ENCODE results near the gene NDFIP2.

The NDFIP2 gene

DNA sequence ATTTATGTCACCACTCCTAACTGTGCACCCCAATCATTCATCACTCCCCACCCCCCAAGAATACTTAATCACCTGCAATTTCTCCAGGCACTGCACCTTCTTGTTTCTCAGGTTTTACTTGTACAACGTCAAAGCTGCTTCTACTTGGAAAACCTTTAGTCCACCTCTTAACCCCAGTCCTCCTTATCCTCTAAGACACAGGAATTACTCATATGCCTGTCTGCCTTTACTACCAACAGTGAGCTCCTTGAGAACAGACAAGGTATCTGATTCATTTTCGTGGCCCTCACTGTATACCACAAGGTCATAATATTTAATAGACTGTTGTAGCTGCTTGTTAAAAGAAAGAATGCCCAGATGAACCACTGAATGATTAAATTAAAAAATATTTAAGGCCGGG is 21.0 kb upstream of the NDFIP2 start:
- no peak for DNase-seq (ENCODE audit: low spot score)

DNA sequence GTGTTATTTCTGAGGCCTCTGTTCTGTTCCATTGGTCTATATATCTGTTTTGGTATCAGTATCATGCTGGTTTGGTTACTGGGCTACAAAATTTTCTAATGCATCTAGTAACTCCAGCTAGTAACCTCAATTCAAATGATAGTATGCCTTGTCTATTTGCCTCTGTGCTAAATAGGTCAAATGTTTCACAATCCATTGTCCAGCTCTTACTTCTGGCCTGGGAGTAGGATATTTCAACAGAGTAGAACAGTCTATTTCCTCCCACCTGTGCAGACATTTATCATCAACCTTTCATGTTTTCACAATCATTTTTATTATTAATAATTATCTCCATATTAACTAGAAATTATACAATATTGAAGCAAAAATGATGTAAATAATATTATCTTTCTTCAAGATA is 18.1 kb upstream of the NDFIP2 start:
- DNase-seq (ENCODE audit: low spot score) = no peak

DNA sequence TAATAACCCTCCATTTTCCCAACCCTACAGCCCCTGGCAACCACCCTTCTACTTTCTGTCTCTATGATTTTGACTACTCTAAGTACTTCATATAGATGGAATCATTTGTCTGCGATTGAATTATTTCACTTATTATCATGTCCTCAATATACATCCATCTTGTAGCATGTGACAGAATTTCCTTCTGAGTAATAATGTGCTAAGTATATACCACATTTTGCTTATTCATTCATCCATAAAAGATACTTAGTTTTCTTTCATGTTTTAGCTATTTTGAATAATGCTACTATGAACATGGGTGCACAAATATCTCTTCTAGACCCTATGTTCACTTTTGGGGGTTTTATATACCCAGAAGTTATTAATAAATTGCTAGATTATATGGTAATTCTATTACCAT is 17.4 kb upstream of the NDFIP2 start:
- DNase-seq (ENCODE audit: low spot score) = no peak

DNA sequence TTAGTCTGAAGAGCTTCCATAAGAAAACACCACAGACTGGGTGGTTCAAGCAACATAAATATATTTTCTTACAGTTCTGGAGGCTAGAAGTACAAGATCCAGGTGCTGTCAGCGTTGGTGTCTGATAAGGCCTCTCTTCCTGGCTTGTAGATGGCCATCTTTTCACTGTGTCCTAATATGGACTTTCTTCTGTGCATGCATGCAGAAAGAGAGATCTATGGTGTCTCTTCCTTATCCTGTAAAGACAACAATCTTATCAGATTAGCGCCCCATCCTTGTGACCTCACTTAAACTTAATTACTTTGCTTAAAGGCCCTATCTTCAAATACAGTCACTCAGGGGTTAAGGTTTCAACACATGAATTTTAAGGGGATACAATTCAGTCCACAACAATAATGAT is 14.1 kb upstream of the NDFIP2 start:
- no peak for DNase-seq (ENCODE audit: low spot score)

DNA sequence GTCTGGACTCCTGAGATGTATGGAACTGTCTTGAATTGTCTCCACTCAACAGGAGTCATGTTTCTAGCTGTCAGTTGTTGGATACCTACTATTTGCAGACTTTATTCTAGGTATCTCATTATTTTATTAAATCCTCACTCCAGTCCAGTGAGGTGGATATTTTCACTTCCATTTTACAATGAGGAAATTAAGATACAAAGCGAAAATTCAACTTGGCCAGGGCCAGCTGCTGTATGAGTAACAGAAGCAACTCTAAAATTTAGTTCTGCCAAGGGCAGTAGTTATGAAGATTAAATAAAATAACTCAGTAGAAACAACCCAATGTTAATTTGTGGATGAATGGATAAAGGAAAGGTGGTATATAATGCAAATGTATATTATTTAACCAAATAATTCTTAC is 12.6 kb upstream of the NDFIP2 start:
- no peak for DNase-seq (ENCODE audit: low spot score)

DNA sequence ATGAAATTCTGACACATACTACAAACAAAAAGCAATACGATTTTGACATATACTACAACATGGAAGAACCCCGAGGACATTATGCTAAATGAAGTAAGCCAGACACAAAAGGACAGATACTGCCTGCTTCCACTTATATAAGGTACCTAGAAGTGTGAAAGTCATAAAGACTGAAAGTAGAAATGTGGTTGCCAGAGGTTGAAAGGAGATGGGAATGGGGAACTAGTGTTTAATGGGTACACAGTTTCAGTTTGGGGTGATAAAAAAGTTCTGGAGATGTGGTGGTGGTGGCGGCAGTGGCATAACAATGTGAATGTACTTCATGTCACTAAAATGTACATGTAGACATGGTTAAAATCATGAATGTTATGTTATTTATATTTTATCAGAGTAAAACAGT is 12.1 kb upstream of the NDFIP2 start:
- no peak for DNase-seq (ENCODE audit: low spot score)

DNA sequence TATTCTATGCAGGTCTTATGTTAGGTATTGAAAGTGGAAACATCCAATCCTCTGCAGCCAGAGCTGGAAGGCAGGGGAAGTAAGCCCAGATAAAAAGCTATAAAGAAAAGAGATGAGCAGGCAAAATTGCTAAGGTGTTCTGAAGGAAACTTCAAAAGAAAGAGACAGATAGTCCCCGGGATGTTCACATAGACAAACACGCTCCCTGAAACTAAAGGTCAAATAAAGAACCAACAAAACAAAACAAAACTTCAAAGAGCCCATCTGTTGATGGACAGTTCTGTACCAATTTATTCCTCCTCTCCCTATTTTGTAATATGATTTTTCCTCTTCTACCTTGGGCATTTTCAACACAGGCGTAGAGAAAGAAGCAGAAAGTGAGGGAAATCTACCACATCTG is 11.3 kb upstream of the NDFIP2 start:
- no peak for DNase-seq (ENCODE audit: low spot score)

DNA sequence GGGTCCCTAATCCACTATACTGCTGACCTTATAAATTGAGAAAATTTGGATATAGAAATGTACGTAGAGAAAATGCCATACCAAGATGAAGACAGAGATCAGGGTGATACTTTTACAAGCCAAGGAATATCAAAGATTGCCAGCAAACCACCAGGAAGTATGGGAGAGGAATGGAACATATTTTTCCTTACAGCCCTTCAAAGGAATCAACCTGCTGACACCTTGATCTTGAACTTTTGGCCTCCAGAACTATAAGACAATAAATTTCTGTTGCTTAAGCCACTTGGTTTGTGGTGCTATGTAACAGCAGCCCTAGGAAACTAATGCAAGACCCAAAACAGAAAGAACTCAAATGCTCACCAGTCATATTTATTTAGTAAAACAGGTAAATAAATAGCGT is 10.3 kb upstream of the NDFIP2 start:
- no peak for DNase-seq (ENCODE audit: low spot score)

DNA sequence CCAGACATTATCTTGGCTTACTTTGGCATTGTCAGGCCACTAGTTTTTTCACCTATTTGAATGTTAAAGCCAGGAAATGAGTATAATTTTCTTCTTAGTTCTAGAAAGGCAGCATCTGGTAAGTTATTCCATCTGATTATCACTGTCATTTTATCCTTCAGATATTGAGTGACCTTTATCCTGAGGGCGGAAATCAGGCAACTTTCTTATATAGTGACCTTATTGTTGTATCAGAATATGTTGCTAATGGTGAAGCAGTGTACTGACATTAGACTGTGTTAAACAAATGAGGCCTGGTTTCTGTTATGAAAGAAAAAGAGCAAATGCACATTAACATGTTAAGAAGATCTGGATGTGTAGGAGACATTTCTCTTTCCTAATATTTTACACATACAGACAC is 5.4 kb upstream of the NDFIP2 start:
- DNase-seq (ENCODE audit: low spot score) = no peak

DNA sequence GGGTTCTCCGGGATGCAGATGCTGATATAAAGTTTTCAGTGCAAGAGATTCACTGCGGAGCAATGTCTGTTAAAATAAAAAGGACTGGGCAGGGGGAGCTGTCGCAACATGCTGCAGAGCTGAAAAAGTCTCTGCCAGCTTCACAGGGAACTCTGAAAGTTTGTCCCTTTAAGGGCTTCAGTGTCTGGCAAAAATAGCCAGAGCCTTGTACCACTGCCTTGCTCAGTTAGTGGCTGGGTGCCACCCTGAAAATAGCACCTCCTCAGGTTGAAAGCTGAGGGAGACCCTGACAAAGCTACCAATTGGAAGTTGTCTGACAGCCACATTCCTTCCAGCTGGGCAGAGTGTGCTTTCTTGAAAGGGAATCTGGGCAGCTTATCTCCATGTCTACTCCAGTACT is 3.0 kb upstream of the NDFIP2 start:
- no peak for DNase-seq (ENCODE audit: low spot score)

DNA sequence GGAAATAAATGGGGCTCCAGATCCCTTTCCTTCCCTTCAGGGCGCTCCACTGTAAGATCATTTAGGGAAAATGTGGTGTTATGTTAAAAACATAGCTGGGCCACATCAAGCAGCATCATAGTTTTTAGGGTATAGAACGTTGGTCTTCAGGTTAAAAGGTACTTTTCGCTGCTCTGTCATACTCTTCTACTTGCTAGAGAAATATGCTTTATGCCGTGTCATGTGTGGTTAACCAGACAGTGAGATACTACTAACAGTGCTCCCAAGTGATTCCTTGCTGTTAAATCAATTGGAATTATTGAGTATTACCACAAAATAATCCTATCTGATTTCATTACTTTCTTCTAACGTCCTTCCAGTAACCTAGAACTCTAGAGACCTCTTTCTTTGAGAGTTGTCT is 1.1 kb upstream of the NDFIP2 start:
- DNase-seq (ENCODE audit: low spot score) = no peak

DNA sequence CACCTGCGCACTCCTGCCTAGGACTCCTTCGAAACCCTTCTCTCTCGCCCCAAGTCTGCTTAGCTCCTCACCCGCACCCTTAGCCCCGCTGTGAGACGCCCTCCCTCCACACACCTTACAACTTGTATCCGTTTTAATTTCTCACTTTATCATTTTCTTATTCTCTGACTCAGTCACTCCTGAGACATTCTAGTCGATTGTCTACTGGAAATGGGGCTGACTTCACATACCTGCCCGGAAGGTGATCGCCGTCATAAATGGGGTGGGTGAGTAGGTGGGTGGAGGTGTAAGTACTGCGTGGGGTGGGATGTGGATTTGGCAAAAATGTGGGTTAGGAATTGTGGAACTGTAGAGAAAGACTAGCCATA is 714 bp downstream of the NDFIP2 start:
- DNase-seq (ENCODE audit: low spot score) = no peak

DNA sequence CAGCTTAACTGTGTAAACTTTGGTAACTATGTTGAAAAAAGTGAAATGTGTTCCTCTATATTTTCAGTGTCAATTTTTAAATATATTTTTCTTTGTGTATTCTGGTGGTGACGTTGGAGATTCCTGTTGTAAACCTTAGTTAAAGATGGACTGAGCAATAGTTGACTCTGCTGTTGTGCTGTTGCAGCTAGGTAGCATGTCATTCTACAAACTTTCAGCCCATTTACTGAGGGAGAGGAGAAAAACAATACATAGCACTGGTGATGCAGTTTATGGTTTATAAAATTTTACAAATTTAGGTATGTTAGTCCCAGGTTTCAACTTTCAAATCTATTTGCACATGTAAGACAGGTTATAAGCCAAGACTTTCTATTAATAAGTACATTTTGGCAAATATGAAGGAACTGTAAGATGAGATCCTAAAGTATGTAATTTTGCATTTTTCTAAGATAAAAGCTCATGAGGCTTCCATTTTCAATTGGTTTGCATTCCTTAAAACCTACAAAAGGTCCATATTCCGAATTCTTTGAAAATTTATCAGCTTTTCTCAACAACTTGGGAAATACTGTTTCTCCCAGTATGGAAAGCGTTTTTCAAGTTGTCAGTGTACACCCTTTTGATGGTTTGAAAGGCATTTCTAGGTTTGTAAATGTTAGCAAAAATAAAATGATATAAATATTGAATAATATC is 1.5 kb downstream of the NDFIP2 start:
- no peak for DNase-seq (ENCODE audit: low spot score)

DNA sequence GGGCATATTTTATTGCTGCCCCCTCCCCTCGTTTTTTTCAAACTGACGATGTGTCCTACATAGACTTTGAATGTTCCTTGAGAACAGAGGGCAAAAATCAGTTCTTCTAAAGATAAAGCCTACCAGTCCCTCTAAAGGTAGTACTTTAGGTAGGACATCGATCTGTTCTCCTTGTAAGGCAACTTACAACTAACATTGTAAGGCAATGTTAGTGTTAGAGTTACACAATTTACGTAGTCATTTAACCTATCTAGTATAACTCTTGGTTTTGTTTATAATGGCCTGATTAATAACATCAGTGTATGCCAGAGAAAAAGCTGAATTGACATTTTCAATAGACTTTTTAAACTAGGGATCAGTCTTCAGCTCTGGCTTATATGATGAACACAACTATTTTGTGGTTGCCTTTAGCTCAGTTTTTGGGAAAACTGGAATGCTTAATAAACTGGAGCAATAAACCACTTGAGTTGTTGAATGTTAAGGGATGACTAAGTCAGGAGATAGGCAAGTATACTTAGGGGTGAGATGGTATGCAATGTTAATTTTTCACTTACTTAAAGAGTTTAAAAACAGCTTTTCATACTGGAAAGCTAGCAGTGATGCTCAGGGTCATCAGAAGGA is 2.2 kb downstream of the NDFIP2 start:
- DNase-seq (ENCODE audit: low spot score) = no peak

DNA sequence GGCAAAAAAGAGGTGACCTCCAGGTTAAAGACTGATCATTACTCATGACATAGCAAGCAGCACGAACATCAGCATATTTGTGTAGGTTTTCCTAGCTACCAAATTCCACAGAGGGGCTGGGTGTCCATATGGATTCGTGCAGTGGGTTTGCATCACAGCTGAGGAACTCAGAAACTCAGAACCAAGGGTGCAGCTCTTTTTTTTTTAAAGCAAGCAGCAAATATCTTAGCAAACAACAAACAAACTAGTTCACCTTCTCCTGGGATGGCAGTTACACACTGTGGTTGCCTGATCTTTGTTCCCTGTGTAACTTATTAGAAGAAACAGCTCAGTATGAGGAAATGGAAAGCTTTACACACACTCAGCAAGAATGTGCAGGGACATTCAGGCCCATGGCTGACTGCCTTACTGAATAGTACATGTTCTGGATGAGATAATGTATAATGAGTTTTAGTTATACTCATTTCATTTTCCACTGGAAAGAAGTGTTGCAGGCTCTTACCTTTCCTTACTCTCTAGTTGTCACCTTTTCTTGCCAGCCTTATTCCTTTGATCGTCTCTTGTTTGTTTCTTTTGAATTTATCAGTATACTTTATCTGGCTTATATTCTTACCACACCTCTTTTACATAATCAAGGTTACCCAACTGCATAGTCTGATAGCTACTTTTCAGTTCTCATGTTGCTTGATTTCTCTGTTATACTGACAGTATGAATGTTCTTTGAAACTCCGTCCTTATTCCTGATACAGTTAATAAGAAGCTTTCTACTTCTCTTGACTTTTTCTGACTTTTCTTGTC is 4.3 kb downstream of the NDFIP2 start:
- DNase-seq (ENCODE audit: low spot score) = no peak

DNA sequence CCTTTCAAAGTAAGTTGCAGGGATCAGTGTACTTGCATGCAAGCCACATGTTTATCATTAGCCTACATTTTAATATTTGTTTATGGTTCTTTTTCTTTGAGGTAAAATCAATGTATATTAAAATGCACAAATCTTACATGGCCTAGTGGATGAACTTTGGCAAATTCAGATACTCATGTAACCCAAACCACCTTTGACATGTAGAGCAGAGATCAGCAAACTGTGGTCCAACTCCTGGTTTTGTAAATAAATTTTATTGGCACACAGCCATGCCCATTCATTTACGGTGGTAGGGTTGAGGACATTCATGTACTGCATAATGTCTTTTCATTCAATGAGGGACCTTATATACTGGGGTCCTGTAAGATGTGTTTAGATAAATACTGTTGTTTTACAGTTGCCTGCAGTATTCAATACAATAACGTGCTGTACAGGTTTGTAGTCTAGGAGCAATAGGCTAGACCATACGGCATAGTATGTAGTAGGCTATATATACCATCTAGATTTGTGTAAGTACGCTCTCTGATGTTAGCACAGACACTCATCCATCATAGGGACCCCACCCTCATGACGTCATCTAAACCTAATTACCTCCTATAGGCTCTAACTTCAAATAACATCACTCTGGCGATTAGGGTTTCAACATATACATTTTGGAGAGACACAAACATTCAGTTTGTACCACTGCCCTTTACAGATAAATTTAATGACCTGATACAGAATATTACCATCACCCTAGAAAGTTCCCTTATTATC is 5.7 kb downstream of the NDFIP2 start:
- DNase-seq (ENCODE audit: low spot score) = no peak

DNA sequence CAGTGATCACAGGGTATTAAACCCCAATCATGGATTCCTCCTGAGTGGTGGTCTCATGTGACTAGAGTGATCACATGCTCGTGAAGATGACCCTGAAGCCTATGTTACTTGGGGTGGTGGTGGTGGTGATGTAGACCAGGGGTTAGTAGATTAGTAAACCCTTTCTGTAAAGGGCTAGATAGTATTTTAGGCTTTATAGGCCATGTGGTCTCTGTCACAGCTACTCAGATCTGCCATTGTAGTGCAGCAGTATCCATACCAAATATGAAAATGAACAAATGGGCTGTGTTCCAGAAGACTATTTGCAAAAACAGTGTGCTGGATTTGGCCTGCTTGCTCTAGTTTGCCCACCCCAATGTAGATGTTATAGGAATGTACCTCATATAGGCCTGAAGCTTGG is 9.4 kb downstream of the NDFIP2 start:
- DNase-seq (ENCODE audit: low spot score) = no peak

DNA sequence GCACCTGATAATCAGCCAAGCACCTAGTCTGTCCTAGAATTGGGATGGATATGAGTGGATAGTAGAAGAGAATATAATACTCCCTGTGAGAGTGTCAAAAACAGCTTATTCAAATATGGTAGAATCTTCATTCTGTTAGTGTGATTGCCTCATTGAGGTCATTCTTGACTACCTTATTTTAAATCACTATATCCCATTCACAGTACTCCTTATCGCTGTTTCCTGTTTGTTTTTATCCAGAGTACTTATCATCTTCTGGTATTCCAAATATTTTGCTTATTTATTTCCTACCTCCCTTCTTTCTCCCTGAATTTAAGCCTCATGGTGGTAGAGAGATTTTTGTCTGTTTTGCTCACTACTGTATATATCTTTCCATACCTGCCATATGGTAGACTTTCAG is 9.9 kb downstream of the NDFIP2 start:
- no peak for DNase-seq (ENCODE audit: low spot score)

DNA sequence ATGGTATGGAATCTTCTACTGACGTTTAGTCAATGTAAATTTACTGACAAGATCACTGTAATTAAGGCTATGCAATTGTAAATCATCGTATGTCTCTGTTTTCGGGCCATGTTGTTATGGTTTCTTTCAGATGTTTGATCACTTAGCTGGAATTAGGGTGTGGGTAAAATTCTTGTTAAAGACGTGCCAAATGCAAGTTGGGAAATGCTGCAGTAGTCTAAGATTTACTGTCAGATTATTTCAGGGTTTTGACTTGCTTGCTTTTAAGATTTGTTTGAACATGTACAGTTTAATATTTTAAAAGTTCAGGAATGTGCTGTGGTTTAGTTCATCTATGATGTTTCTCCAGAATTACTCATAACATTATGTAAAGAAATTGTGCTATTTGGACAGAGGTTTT is 10.8 kb downstream of the NDFIP2 start:
- no peak for DNase-seq (ENCODE audit: low spot score)

DNA sequence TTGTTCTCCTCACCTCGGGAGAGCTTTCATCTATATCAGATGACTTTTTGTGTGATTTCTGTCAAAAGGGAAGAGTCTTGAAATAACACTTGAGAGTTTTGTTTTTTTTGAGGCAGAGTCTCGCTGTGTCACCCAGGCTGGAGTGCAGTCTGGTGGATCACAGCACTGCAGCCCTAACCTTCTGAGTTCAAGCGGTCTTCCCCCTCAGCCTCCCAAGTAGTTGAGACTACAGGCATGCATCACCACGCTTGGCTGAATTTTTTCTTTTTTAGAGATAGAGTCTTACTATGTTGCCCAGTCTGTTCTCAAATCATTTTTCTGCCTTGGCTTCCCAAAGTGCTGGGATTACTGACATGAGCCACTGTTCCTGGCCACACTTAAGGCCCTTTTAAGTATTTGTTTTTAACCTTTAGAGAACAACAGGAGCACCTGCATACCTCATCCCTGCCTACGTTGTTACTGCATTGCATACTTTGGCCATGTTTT is 11.4 kb downstream of the NDFIP2 start:
- no peak for DNase-seq (ENCODE audit: low spot score)

DNA sequence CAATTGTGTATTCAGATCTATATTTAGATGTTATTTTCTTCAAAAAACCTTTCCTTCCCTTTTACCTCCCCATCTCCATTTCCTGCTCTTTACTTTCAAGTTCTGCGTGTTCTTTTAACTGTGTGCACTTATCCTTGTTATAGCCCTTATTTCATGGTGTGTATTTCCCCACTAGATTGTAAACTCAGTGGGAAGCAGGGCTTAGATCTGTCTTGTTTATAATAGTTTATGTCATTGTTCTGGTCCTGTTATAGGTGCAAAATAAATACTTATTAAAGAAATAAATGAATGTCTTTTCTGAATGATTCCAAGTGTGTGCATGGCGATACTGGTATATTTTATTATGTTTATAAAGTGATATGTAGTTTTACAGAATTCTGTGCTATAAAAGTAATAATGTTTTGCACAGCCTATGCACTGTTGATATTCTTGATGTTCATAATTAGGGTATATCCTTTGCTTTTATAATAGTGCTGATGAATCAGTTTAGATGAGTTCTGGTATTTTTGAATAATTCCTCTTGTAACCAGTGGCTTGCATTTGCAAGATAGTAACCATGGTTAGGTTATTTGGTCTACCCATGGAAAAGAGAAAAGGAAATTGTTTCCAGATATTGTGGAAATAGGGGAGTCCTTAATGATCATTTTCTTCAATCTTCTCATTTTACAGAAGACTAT is 12.1 kb downstream of the NDFIP2 start:
- no peak for DNase-seq (ENCODE audit: low spot score)

DNA sequence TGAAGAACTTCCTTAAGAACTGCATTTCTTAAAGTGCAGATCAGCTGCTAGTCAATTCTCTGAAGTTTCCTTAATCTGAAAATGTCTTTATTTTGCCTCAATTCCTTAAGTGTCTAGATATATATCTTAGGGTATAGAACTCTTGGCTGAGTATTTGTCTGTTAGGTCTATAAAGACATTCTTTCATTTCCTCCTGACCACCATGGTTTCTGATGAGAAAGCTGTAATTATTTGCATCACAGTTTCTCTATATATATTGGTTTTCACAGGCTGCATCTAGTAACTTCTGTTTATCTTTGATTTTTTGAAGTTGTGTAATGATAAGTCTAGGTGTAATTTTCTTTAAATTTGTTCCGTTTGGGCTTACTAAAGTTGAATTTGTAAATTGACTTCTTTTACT is 15.2 kb downstream of the NDFIP2 start:
- DNase-seq (ENCODE audit: low spot score) = no peak
